Tibial artery (tissue), 4 donors: ENCODE data around the gene SDHB.

Experiments used
- DNase-seq, 2 donors: peaks; one replicate each; pipeline ENCODE4 v3.0.0-alpha.2; 2019
- H3K27ac ChIP-seq, 2 donors: fragments of 200-600 bp; sonication (generic) in 1 of 2; 1 replicate in 1 of 2; 2 replicates in 1 of 2; pipeline ENCODE4 v1.5.1; 2018 to 2019; ENCODE audit warnings: mild to moderate bottlenecking in 1 of 2
- H3K27me3 ChIP-seq, 2 donors: fragments of 200-600 bp; sonication (generic) in 1 of 2; one replicate each; pipeline versions ENCODE4 v1.5.1 to v1.6.0; 2016 to 2019
- H3K36me3 ChIP-seq, 3 donors: fragments of 200-600 bp; sonication (generic) in 2 of 3; one replicate each; pipeline ENCODE4 v1.5.1; 2016 to 2019; ENCODE audit warnings: mild to moderate bottlenecking in 2 of 3
- H3K4me1 ChIP-seq, 4 donors: fragments of 200-600 bp; sonication (generic) in 2 of 4; 1 replicate in 3 of 4; 2 replicates in 1 of 4; pipeline ENCODE4 v1.5.1; 2016 to 2019
- H3K4me3 ChIP-seq, 2 donors: fragments of 200-600 bp; sonication (generic) in 1 of 2; 1 replicate in 1 of 2; 2 replicates in 1 of 2; pipeline ENCODE4 v1.5.1; 2018 to 2019; ENCODE audit warnings: mild to moderate bottlenecking in 2 of 2
- H3K9me3 ChIP-seq, 3 donors: fragments of 200-600 bp; sonication (generic) in 1 of 3; one replicate each; pipeline ENCODE4 v1.5.1; 2016 to 2019
- CTCF ChIP-seq, 2 experiments: fragments of 200-600 bp in 1 of 2; fragments of 450-650 bp in 1 of 2; IDR thresholded peaks; one replicate each; pipeline ENCODE4 v1.5.1; 2017 to 2019; ENCODE audit warnings: antibody characterized with exemption in 2 of 2, mild to moderate bottlenecking in 1 of 2, moderate library complexity in 1 of 2
- intact Hi-C: fragments of 100-400 bp; cut with DNase I; formaldehyde crosslinking; loops from one replicate; pipeline ENCODE4 v1.15.0; 2023; ENCODE audit warnings: low total_unique reads

SDHB gene

DNA sequence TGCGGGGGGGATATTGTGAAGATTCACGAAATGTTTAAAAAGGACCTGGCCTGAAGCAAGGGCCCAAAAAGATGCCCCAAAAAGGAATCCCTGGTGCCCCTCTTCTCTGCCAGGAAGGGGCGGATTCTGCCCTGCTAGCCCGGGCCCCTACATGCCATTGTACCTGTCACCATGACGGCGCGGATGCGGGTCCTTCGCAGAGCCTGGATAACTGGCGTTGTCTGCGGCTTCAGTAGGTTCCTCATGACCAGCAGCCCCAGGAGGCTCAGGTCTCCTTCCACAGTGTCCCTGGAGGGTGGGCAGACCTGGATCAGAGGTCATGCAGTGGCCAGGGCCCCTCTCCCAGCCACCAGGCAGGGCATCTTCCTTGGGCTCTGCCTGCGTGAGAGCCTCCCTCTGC is 62.3 kb downstream of the SDHB start:
- no peaks in the 10 kb centered on the region for H3K4me1 ChIP-seq
- intact Hi-C loops = no loop called here
- H3K27ac ChIP-seq = no peak overlapping the region
- no peak for TF ChIP-seq CTCF (IDR thresholded peaks at IDR 0.05)
- H3K4me3 ChIP-seq = no peak overlapping the region
- H3K36me3 ChIP-seq = peaks cover 38 to 91% (median 66%) of the 10 kb centered on the region in 3 donors
- no peaks in the 10 kb centered on the region for H3K9me3 ChIP-seq
- no peak for DNase-seq
- H3K27me3 ChIP-seq = no peaks in the 10 kb centered on the region

DNA sequence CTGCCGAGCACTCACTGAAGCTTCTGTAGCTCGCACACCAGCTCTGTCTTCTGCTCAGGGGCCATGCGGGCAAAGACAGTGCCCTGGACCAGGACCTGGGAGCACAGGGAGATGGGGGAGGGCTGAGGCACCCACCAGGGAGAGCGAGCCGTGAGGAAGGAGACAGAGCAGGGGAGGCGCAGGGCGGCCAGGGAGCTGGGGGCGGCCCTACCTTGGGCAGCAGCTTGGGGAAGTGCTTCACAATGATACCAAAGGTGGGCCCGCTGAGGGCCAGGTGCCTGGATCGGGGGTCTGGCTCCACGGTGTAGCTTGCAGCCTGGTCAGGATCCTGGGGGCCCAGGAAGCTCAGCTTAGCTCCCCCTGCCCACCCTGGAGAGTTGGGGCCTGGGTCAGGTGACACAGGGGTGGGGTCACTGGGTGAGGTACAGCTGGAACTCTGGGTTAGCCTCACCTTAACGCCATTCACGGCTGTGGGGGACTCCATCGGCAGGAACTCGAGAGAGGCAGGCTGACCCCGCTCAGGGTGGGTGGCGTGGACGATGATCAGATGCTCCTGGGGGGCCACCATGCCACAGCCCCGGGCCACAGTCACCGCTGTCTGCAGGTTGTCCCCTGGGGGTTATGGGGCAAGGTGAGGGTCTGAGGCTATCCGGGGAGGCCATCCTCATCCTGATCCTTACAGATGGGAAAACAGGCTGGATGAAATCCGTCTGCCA is 64.0 kb downstream of the SDHB start:
- no peak overlapping the region for H3K4me3 ChIP-seq
- intact Hi-C loops = loop anchor here (5.0 kb wide), 1 partner anchor 1617 kb away; no protein-coding TSS in a partner anchor
- TF ChIP-seq CTCF (IDR thresholded peaks at IDR 0.05) = no peak
- no peak for DNase-seq
- no peaks in the 10 kb centered on the region for H3K27me3 ChIP-seq
- peaks cover 0 to 2% (median under 1%) of the 10 kb centered on the region in 4 donors for H3K4me1 ChIP-seq
- H3K36me3 ChIP-seq = peaks cover 31 to 84% (median 64%) of the 10 kb centered on the region in 3 donors
- H3K9me3 ChIP-seq = no peaks in the 10 kb centered on the region
- H3K27ac ChIP-seq = no peak overlapping the region

DNA sequence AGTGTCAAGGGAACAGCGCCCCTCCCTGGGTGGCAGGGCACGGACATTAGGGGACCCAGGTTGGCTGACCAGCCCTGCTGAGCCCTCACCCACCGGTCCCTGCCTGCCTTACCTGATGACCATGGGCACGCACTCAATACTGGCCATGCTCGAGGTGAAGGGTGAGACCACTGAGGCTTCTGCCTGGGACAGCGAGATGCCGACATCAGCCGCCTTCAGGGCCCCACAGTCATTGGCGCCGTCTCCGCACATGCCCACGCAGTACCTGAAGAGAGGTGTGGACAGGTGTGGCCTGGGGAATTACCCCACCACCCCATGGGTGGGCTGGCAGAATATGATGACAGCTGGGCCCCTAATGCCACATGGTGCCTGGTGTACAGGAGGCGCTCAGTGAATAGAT is 65.6 kb downstream of the SDHB start:
- peaks cover 31 to 70% (median 64%) of the 10 kb centered on the region in 3 donors for H3K36me3 ChIP-seq
- no peaks in the 10 kb centered on the region for H3K9me3 ChIP-seq
- no peak for DNase-seq
- peaks cover 0 to 8% (median 2%) of the 10 kb centered on the region in 4 donors for H3K4me1 ChIP-seq
- TF ChIP-seq CTCF (IDR thresholded peaks at IDR 0.05) = no peak
- H3K27ac ChIP-seq = no peak overlapping the region
- no peaks in the 10 kb centered on the region for H3K27me3 ChIP-seq
- no peak overlapping the region for H3K4me3 ChIP-seq
- intact Hi-C loops = loop anchor here (5.0 kb wide), 1 partner anchor 1619 kb away; no protein-coding TSS in a partner anchor

DNA sequence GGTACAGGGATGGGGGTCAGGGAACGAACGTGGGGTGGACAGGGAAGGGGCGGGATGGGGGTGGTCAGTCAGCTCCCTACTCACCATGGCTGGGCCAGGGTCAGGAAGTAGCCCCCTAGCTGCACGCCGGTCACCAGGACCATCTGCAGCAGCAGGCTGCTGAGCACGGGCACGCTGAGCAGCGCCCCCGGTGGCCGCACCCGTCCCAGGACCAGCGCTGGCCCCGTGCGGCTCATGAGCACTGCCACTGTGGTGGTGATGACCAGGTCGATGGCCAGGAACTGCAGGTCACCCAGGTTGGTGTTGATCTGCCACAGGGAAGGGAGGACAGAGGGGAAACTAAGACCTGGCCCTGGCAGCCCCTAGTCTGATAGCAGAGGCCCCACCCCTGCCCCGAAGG is 66.9 kb downstream of the SDHB start:
- peak in 1 of 2 experiments; percentile 15 for TF ChIP-seq CTCF (IDR thresholded peaks at IDR 0.05)
- DNase-seq = no peak
- no peak overlapping the region for H3K4me3 ChIP-seq
- H3K4me1 ChIP-seq = peaks cover 0 to 8% (median 2%) of the 10 kb centered on the region in 4 donors
- peaks cover 31 to 64% (median 61%) of the 10 kb centered on the region in 3 donors for H3K36me3 ChIP-seq
- H3K27me3 ChIP-seq = no peaks in the 10 kb centered on the region
- intact Hi-C loops = loop anchor here (5.0 kb wide), 1 partner anchor 1620 kb away; no protein-coding TSS in a partner anchor
- no peaks in the 10 kb centered on the region for H3K9me3 ChIP-seq
- H3K27ac ChIP-seq = no peak overlapping the region

DNA sequence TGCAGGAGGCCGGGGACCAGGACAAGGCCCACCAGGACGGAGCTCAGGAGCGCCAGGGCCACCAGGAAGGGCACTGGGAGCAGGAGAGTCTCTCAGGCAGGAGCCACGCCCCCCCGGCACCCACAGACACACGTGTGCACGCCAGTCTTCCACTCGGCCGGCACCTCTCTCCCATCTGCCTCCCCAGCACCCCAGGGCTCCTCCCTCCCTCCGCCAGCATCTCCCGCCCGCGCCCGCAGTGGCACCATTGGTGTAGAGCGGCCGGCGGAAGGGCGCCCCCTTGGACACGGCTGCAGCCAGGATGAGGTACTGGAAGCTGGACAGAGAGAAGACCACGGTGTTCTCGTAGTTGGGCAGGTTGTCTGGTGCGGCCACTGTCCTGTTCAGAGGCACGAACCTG is 67.3 kb downstream of the SDHB start:
- peaks cover 0 to 8% (median 2%) of the 10 kb centered on the region in 4 donors for H3K4me1 ChIP-seq
- intact Hi-C loops = loop anchor here (5.0 kb wide), 1 partner anchor 1621 kb away; no protein-coding TSS in a partner anchor
- H3K4me3 ChIP-seq = no peak overlapping the region
- DNase-seq = no peak
- no peak for TF ChIP-seq CTCF (IDR thresholded peaks at IDR 0.05)
- no peak overlapping the region for H3K27ac ChIP-seq
- H3K27me3 ChIP-seq = no peaks in the 10 kb centered on the region
- H3K36me3 ChIP-seq = peaks cover 31 to 60% (median 57%) of the 10 kb centered on the region in 3 donors
- no peaks in the 10 kb centered on the region for H3K9me3 ChIP-seq
